ENCODE measurements around the gene PTPRQ.

The PTPRQ gene

GRCh38 chr12:80643961-80644360, 199.9 kb downstream of the PTPRQ start:
- TF ChIP-seq, protein P1, sequence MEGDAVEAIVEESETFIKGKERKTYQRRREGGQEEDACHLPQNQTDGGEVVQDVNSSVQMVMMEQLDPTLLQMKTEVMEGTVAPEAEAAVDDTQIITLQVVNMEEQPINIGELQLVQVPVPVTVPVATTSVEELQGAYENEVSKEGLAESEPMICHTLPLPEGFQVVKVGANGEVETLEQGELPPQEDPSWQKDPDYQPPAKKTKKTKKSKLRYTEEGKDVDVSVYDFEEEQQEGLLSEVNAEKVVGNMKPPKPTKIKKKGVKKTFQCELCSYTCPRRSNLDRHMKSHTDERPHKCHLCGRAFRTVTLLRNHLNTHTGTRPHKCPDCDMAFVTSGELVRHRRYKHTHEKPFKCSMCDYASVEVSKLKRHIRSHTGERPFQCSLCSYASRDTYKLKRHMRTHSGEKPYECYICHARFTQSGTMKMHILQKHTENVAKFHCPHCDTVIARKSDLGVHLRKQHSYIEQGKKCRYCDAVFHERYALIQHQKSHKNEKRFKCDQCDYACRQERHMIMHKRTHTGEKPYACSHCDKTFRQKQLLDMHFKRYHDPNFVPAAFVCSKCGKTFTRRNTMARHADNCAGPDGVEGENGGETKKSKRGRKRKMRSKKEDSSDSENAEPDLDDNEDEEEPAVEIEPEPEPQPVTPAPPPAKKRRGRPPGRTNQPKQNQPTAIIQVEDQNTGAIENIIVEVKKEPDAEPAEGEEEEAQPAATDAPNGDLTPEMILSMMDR (conservative IDR thresholded peaks at IDR 0.05; ENCODE audit: control insufficient read depth, insufficient read depth, low read depth, low read length) = no peak

GRCh38 chr12:80648881-80649280, 204.8 kb downstream of the PTPRQ start:
- peak; percentile 93 for DNase-seq (ENCODE audit: low read depth)
- TF ChIP-seq, protein P1 (conservative IDR thresholded peaks at IDR 0.05; ENCODE audit: control insufficient read depth, insufficient read depth, low read depth, low read length) = no peak
- H3K4me3 ChIP-seq (ENCODE audit: control insufficient read depth, low read depth, low read length) = no peak overlapping the region

More at GRCh38 chr12:80643961-80644360, 199.9 kb downstream of the PTPRQ start:
- DNase-seq (ENCODE audit: low read depth) = peak; percentile 35
- no peak overlapping the region for H3K4me3 ChIP-seq (ENCODE audit: control insufficient read depth, low read depth, low read length)

DNA sequence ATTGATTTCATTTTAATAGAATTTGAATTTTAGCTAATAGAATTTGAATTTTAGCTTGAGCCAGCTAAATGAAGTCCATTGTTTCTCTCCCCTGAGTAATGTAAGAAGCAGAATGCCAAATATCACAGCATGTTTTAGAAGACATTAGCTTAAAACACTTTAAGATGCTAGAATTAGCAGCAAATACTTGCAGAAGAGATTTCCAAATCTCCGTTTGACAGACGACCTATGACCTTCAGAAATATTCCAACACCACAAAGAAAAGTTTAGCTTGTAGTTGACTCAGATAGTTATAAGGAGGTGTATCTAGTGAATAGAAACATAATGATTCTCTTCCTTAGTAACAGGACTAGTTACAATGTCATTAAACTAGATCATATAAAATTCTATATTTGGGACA, 211.7 kb downstream of the PTPRQ start:
- TF ChIP-seq, protein P1 (conservative IDR thresholded peaks at IDR 0.05; ENCODE audit: control insufficient read depth, insufficient read depth, low read depth, low read length) = no peak
- DNase-seq (ENCODE audit: low read depth) = peak; percentile 42
- no peak overlapping the region for H3K4me3 ChIP-seq (ENCODE audit: control insufficient read depth, low read depth, low read length)

DNA sequence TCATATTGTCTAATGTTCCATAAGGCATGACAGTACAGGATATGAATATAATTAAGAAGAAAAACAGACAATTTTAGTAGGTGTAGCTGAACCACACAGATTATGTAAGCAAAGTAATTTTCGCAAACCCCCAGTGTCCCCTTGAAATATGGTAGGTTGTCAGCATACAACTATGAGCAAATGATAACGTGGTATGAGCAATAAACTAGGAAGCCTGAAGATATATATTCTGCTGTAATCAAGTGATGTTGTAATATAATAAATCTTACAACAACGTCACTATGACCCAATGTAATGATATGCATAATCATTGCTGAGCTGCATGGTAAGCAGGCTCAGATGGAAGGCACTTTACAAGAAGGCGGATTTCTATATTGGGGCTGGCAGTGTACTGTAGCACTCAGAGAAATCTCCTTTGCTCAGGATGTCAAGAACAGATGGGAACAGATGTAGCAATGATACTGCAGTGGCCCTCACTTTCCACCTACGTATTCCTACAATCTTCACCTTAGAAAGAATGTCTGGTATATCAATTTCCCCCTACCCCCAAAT, 215.6 kb downstream of the PTPRQ start:
- no peak overlapping the region for H3K4me3 ChIP-seq (ENCODE audit: control insufficient read depth, low read depth, low read length)
- TF ChIP-seq, protein P1 (conservative IDR thresholded peaks at IDR 0.05; ENCODE audit: control insufficient read depth, insufficient read depth, low read depth, low read length) = no peak
- peak; percentile 43 for DNase-seq (ENCODE audit: low read depth)

- no peak for DNase-seq (ENCODE audit: low read depth)
- no peak overlapping the region for H3K4me3 ChIP-seq (ENCODE audit: control insufficient read depth, low read depth, low read length)
- TF ChIP-seq, protein P1 (conservative IDR thresholded peaks at IDR 0.05; ENCODE audit: control insufficient read depth, insufficient read depth, low read depth, low read length) = no peak
Observed at GRCh38 chr12:80662586-80662985, 218.6 kb downstream of the PTPRQ start.

DNA sequence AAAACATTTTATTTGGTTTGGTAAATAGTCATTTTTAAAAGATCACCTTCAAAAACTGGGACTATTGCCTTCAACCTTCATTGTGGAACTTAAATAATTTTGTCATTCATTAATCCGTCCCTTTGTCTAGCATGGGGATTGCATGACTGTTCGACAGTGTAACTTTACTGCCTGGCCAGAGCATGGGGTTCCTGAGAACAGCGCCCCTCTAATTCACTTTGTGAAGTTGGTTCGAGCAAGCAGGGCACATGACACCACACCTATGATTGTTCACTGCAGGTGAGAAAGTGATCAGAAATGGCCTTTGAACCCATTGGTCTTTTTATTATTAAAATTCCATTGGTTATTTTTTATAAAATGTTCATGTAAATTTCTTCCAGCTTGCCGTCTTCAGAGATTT, 226.2 kb downstream of the PTPRQ start:
- DNase-seq (ENCODE audit: low read depth) = no peak
- H3K4me3 ChIP-seq (ENCODE audit: control insufficient read depth, low read depth, low read length) = no peak overlapping the region
- TF ChIP-seq, protein P1 (conservative IDR thresholded peaks at IDR 0.05; ENCODE audit: control insufficient read depth, insufficient read depth, low read depth, low read length) = no peak
